Esophagus muscularis mucosa (tissue), 4 donors: ENCODE results near the gene KCNQ4. TPM values are rescaled to one million over a fixed set of nuclear protein-coding genes. Genes with fewer than 3 reads are reported as not detected.

Experiments
- DNase-seq: peaks from one replicate; pipeline ENCODE4 v3.0.0-alpha.2; 2017; ENCODE audit errors: extremely low spot score
- H3K27ac ChIP-seq, 4 donors: fragments of 200-600 bp; sonication (generic); replicated peaks in 1 of 4; 1 replicate in 3 of 4; 2 replicates in 1 of 4; pipeline ENCODE4 v1.5.1; 2016 to 2019; ENCODE audit warnings: mild to moderate bottlenecking in 1 of 4
- H3K27me3 ChIP-seq, 4 donors: fragments of 200-600 bp; sonication (generic); one replicate each; pipeline versions ENCODE4 v1.5.1 to v1.6.0; 2016 to 2019
- H3K36me3 ChIP-seq, 4 donors: fragments of 200-600 bp; sonication (generic); one replicate each; pipeline ENCODE4 v1.5.1; 2016 to 2019
- H3K4me1 ChIP-seq, 4 donors: fragments of 200-600 bp; sonication (generic); one replicate each; pipeline ENCODE4 v1.5.1; 2016 to 2019
- H3K4me3 ChIP-seq, 4 donors: fragments of 200-600 bp; sonication (generic); 1 replicate in 2 of 4; 2 replicates in 2 of 4; pipeline ENCODE4 v1.5.1; 2016 to 2019; ENCODE audit warnings: mild to moderate bottlenecking in 4 of 4, moderate library complexity in 1 of 4
- H3K9me3 ChIP-seq, 4 donors: fragments of 200-600 bp; sonication (generic); 1 replicate in 3 of 4; 2 replicates in 1 of 4; pipeline ENCODE4 v1.5.1; 2016 to 2019
- EP300 ChIP-seq: sonication (generic); formaldehyde crosslinking; IDR thresholded peaks from one replicate; pipeline ENCODE4 v1.6.1; 2017; ENCODE audit warnings: antibody characterized with exemption
- POLR2A ChIP-seq: fragments of 450-650 bp; IDR thresholded peaks from one replicate; pipeline ENCODE4 v1.6.1; 2017; ENCODE audit warnings: antibody characterized with exemption, moderate library complexity, mild to moderate bottlenecking, low read depth
- POLR2AphosphoS5 ChIP-seq, 2 donors: sonication (generic); formaldehyde crosslinking; IDR thresholded peaks; one replicate each; pipeline ENCODE4 v1.6.1; 2017; ENCODE audit warnings: antibody characterized with exemption in 2 of 2
- WGBS: methylation state at CpG from one replicate; pipeline ENCODE4 v1.1.5; 2018; 5-methylcytosine and 5-hydroxymethylcytosine counted together
- intact Hi-C: fragments of 100-400 bp; cut with DNase I; formaldehyde crosslinking; loops from one replicate; pipeline ENCODE4 v1.15.1; 2023
- total RNA-seq, 4 donors: library from RNA; depleted of rRNA; stranded (reverse); fragments of >200 nt; gene quantifications; one replicate each; pipeline versions ENCODE4 v1.1.0 to v1.2.1, GENCODE V29; 2016
- TF ChIP-seq, protein P1 (sequence below), 3 experiments: fragments of 200-600 bp in 2 of 3; fragments of 450-650 bp in 1 of 3; sonication (generic) in 2 of 3; IDR thresholded peaks; one replicate each; pipeline ENCODE4 v1.5.1; 2017 to 2019; ENCODE audit warnings: antibody characterized with exemption in 3 of 3, mild to moderate bottlenecking in 2 of 3, moderate library complexity in 1 of 3

The KCNQ4 gene
- total RNA-seq, 4 donors from 2014 or later, result 9.3 to 22.0 (median 17.1) TPM

DNA sequence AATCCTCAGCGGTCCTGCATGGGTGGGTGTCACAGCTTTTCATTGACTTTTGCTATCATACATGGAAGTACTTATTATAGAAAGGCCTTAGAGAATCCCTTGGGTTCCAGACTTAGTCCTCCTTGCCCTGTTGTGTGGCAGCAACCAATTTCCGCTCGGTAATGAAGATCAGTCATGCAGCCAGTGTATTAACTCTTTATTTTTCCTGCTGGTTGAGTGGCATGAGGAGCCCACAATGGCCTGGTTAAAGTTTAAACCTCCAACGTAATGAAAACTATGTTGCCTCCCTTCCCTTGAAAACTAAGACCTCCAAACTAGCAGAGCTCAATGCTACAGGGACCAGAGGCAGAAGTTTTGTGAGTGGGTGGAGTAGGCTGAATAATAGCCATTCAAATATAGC, 58.6 kb downstream of the KCNQ4 start:
- H3K4me3 ChIP-seq, result no peak overlapping the region
- no peaks in the 10 kb centered on the region for H3K27me3 ChIP-seq
- intact Hi-C loops, result no loop called here
- peaks cover 0 to 11% (median 2%) of the 10 kb centered on the region in 4 donors for H3K9me3 ChIP-seq
- H3K4me1 ChIP-seq, result peaks cover 0 to 22% (median 12%) of the 10 kb centered on the region in 4 donors
- DNase-seq, result no peak
- H3K27ac ChIP-seq, result no peak overlapping the region
- H3K36me3 ChIP-seq, result peaks cover 0 to 28% (median 16%) of the 10 kb centered on the region in 4 donors
- WGBS, result 70% methylated on average over 4 of the region's 4 CpGs
- TF ChIP-seq, protein P1, sequence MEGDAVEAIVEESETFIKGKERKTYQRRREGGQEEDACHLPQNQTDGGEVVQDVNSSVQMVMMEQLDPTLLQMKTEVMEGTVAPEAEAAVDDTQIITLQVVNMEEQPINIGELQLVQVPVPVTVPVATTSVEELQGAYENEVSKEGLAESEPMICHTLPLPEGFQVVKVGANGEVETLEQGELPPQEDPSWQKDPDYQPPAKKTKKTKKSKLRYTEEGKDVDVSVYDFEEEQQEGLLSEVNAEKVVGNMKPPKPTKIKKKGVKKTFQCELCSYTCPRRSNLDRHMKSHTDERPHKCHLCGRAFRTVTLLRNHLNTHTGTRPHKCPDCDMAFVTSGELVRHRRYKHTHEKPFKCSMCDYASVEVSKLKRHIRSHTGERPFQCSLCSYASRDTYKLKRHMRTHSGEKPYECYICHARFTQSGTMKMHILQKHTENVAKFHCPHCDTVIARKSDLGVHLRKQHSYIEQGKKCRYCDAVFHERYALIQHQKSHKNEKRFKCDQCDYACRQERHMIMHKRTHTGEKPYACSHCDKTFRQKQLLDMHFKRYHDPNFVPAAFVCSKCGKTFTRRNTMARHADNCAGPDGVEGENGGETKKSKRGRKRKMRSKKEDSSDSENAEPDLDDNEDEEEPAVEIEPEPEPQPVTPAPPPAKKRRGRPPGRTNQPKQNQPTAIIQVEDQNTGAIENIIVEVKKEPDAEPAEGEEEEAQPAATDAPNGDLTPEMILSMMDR (IDR thresholded peaks at IDR 0.05), result no peak
- TF ChIP-seq EP300 (no peak), POLR2AphosphoS5 (IDR thresholded peaks at IDR 0.05) (no peak), POLR2A (no peak)

DNA sequence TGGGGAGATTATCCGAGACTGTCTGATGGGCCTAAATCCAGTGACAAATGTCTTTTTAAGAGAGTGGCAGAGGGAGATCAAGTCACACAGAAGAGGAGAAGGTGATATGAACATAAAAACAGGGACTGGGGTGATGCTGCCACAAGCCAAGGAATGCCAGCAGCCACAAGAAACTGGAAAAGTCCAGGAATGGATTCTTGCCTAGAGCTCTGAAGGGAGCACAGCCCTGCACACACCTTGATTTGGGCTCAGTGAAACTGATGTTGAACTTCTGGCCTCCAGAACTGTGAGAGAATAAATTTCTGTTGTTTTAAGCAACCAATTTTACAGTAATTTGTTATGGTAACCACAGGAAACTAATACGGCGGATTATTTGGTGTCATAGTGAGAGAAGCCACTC, 59.1 kb downstream of the KCNQ4 start:
- H3K27ac ChIP-seq, result no peak overlapping the region
- H3K27me3 ChIP-seq, result no peaks in the 10 kb centered on the region
- 95% methylated on average over 3 of the region's 3 CpGs for WGBS
- H3K9me3 ChIP-seq, result peaks cover 0 to 11% (median 2%) of the 10 kb centered on the region in 4 donors
- peaks cover 0 to 23% (median 13%) of the 10 kb centered on the region in 4 donors for H3K36me3 ChIP-seq
- intact Hi-C loops, result no loop called here
- TF ChIP-seq POLR2A (no peak), POLR2AphosphoS5 (IDR thresholded peaks at IDR 0.05) (no peak), EP300 (no peak)
- TF ChIP-seq, protein P1 (IDR thresholded peaks at IDR 0.05), result no peak
- H3K4me1 ChIP-seq, result peaks cover 0 to 22% (median 12%) of the 10 kb centered on the region in 4 donors
- DNase-seq, result no peak
- no peak overlapping the region for H3K4me3 ChIP-seq

DNA sequence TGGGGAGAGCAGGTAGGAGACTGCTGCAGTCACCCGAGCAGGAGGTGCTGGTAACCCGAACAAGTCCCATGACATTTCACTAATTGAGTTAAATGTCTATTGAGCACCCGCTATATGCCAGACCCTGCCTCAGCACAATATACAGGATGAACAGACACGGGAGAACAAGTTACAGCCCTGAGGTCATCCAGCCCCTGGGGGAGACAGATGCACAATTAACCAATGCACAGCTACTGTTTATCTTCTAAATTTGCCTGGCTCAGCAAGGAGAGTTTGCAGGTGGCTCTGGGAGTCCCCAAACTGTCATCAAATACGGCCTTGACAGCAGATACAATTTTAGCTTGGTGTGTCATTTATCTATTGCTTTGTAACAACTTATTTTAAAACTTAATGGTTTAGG, 60.5 kb downstream of the KCNQ4 start:
- H3K36me3 ChIP-seq, result peaks cover 0 to 11% (median 4%) of the 10 kb centered on the region in 4 donors
- 80% methylated on average over 5 of the region's 5 CpGs for WGBS
- DNase-seq, result no peak
- TF ChIP-seq POLR2A (no peak), POLR2AphosphoS5 (IDR thresholded peaks at IDR 0.05) (no peak), EP300 (no peak)
- TF ChIP-seq, protein P1 (IDR thresholded peaks at IDR 0.05), result no peak
- no peak overlapping the region for H3K27ac ChIP-seq
- H3K4me1 ChIP-seq, result peaks cover 0 to 22% (median 12%) of the 10 kb centered on the region in 4 donors
- peaks cover 0 to 11% (median 2%) of the 10 kb centered on the region in 4 donors for H3K9me3 ChIP-seq
- no peaks in the 10 kb centered on the region for H3K27me3 ChIP-seq
- intact Hi-C loops, result no loop called here
- H3K4me3 ChIP-seq, result no peak overlapping the region

DNA sequence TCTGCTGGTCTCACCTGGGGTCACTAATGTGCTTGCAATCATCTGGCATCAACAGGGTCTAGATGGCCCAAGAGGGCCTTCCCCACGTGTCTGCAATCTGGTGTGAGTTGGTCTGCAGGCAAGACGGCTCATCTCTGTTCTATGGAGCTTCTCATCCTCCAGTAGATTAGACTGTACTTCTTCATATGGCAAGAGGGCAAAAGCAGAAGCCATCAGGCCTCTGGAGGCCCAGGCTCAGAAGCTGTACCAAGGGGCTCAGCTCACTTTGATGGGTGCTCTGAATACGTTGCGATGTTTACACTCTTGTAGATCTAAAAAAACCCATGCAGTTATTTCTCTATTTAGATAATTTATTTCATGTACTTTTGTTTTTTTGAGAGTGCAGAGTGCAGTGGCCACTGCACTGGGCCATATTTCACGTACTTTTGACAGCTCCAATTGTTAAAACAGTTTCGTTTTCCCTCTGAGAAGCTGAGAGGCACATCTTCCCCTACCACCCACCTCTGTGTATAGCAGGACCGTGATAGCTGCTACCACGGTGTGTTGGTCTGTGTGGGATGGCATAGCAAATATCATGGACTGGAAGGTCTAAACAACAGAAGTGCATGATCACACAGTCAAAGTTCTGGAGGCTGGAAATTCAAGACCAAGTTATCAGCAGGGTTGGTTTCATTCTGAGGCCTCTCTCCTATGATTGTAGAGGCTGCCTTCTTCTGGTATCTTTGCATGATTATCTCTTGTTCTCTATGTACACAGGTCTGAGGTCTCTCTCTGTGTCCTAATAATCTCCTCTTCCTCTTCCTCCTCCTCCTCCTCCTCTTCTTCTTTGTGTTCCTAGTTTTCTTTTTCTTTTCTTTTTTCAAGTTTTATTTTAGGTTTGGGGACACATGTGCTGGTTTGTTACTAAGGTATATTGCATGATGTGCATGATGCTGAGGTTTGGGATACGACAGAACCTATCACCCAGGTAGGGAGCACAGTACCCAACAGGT, 61.6 kb downstream of the KCNQ4 start:
- DNase-seq, result no peak

More for the DNA sequence above, 61.6 kb downstream of the KCNQ4 start:
- no peaks in the 10 kb centered on the region for H3K27me3 ChIP-seq
- peaks cover 0 to 11% (median 2%) of the 10 kb centered on the region in 4 donors for H3K9me3 ChIP-seq
- H3K36me3 ChIP-seq, result no peaks in the 10 kb centered on the region
- peak overlapping the region in 1 of 4 donors; percentile 28 for H3K27ac ChIP-seq
- H3K4me3 ChIP-seq, result no peak overlapping the region
- TF ChIP-seq POLR2A (no peak), POLR2AphosphoS5 (IDR thresholded peaks at IDR 0.05) (no peak), EP300 (no peak)
- TF ChIP-seq, protein P1 (IDR thresholded peaks at IDR 0.05), result no peak
- WGBS, result 40% methylated on average over 9 of the region's 9 CpGs
- peaks cover 0 to 29% (median 15%) of the 10 kb centered on the region in 4 donors for H3K4me1 ChIP-seq
- intact Hi-C loops, result loop anchor here (5.0 kb wide), 1 partner anchor 178 kb away; the partner anchor contains the start of gene RIMS3
